Measurements from ENCODE around the gene CHRM4.

- no peak for TF ChIP-seq CTCF (IDR thresholded peaks at IDR 0.05)
- TF ChIP-seq REST (IDR thresholded peaks at IDR 0.05): no peak
- no peak for TF ChIP-seq PHF8 (IDR thresholded peaks at IDR 0.05; ENCODE audit: borderline replicate concordance, low read depth)
- TF ChIP-seq POLR2A (IDR thresholded peaks at IDR 0.05; ENCODE audit: low read length): no peak
- TF ChIP-seq RAD21 (conservative IDR thresholded peaks at IDR 0.05 in 1 of 2, IDR thresholded peaks at IDR 0.05 in 1 of 2): no peak
- TF ChIP-seq MAFK (IDR thresholded peaks at IDR 0.05; ENCODE audit: partially characterized antibody): no peak
- TF ChIP-seq EP300 (IDR thresholded peaks at IDR 0.05): no peak
- no peak for TF ChIP-seq CBX2 (IDR thresholded peaks at IDR 0.05; ENCODE audit: borderline replicate concordance, low read depth)
- no peak for TF ChIP-seq HMGXB4 (CRISPR knock-in tag; IDR thresholded peaks at IDR 0.05; ENCODE audit: borderline replicate concordance)
- TF ChIP-seq PBX3 (IDR thresholded peaks at IDR 0.05): no peak
Observed at GRCh38 chr11:46364056-46364455, 27.5 kb downstream of the CHRM4 start.
